Endometrium (tissue), 2 donors: ENCODE measurements around the gene TAF1C.

ENCODE experiments used
- FAIRE-seq: peaks from 2 replicates; lab custom pipeline; 2012; peaks lifted over from hg19 to GRCh38; lab: Jason Lieb, UNC
- donor health status: control.
- donor health status: control.

TAF1C gene

GRCh38 chr16:84159007-84159406, 27.9 kb downstream of the TAF1C start:
- no peak for FAIRE-seq

- no peak for FAIRE-seq
Observed at GRCh38 chr16:84156342-84156784, 30.5 kb downstream of the TAF1C start.

DNA sequence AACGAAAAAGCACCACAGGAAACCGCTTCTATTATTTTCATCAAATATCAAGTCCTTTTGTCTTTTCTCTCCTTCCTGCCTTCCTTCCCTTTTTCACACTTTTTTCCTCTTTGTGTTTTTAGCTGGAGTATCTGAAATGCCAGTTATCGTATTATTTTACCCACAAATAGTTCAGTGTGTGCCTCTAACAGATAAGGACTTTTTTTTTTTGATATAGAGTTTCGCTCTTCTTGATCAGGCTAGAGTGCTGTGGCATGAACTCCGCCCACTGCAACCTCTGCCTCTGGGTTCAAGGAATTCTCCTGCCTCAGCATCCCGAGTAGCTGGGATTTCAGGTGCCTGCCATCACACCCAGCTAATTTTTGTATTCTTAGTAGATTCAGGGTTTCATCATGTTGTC, 31.1 kb downstream of the TAF1C start:
- no peak for FAIRE-seq

DNA sequence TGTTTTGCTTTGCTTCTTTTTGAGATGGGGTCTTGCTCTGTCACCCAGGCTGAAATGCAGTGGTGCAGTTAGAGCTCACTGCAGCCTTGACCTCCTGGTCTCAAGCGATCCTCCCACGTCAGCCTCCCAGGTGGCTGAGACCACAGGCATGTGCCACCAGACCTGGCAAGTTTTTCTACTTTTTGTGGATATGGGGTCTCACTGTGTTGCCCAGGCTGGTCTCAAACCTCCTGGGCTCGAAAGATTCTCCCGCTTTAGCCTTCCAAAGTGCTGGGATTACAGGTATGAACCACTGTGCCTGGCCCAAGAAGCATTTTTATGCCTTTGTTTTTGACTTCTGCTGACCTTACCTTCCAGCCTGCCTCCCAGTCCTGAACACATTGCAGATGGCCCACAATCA, 31.6 kb downstream of the TAF1C start:
- no peak for FAIRE-seq

- FAIRE-seq = no peak
Observed at GRCh38 chr16:84153660-84154214, 33.1 kb downstream of the TAF1C start.

DNA sequence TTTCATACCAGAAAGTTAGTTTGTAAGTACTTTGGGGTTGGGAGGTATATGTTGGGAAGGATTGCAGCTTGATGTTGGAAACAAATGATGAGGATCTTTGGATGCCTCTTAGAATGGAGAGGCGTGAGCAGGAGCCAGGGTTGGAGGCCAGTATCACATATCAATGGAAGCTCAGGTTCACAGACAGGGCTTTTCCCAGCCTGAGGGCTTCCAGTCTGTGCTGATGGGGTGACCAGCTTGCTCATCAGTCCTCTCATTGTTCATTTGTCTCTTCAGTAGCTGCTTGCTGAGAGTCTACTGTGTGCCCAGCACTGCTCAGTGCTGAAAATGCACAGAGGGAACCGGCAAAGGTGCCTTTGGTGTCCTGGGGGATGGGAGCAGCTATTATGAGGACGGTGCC, 35.9 kb downstream of the TAF1C start:
- FAIRE-seq = no peak

GRCh38 chr16:84144859-84145639, 41.8 kb downstream of the TAF1C start, which contains the start of the genes DNAAF1 and HSDL1:
DNAAF1 (plus strand) TSS chr16:84145308; CDS start chr16:84145441, 133 bp downstream.
HSDL1 (minus strand) TSS chr16:84145177; CDS start chr16:84131321, 13,856 bp downstream.
- FAIRE-seq = no peak

- no peak for FAIRE-seq
Observed at GRCh38 chr16:84144209-84144858, 42.5 kb downstream of the TAF1C start.

DNA sequence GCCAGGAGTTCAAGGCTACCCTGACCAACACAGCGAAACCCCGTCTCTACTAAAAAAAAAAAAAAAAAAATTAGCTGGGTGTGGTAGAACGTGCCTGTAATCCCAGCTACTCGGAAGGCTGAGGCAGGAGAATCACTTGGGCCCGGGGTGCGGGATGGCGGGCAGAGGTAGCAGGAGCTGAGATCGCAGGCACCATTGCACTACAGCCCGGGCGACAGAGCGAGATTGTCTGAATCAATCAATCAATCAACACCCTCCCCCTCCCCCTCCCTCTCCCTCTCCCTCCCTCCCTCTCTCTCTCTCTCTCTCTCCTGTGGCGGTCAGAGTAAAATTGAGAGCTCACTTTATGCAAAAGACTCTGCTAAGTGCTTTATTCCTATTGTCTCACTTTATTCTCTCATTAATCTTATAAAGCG, 43.1 kb downstream of the TAF1C start:
- FAIRE-seq = no peak

GRCh38 chr16:84143081-84143480, 43.8 kb downstream of the TAF1C start:
- no peak for FAIRE-seq

DNA sequence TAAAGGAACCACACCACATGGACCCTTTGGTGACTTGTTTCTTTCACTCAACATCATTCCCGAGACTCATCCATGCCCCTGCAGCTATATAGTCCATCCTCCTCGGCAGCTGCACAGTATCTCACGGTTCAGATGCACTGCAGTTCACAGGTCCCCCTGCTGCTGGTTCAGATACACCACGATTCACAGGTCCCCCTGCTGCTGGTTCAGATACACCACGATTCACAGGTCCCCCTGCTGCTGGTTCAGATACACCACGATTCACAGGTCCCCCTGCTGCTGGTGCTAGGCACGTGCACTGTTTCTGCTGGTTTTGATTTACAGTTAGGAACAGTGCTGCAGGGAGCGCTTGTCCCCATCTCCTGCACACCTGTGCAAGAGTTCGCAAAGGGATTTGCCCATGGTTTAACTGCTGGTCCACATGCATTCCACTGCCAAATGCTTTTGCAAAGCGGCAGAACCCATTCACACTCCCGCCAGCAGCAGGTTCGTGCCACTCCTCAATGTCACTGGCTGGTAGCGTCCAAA, 45.6 kb downstream of the TAF1C start:
- no peak for FAIRE-seq

- no peak for FAIRE-seq
Observed at GRCh38 chr16:84139628-84140258, 47.1 kb downstream of the TAF1C start.

DNA sequence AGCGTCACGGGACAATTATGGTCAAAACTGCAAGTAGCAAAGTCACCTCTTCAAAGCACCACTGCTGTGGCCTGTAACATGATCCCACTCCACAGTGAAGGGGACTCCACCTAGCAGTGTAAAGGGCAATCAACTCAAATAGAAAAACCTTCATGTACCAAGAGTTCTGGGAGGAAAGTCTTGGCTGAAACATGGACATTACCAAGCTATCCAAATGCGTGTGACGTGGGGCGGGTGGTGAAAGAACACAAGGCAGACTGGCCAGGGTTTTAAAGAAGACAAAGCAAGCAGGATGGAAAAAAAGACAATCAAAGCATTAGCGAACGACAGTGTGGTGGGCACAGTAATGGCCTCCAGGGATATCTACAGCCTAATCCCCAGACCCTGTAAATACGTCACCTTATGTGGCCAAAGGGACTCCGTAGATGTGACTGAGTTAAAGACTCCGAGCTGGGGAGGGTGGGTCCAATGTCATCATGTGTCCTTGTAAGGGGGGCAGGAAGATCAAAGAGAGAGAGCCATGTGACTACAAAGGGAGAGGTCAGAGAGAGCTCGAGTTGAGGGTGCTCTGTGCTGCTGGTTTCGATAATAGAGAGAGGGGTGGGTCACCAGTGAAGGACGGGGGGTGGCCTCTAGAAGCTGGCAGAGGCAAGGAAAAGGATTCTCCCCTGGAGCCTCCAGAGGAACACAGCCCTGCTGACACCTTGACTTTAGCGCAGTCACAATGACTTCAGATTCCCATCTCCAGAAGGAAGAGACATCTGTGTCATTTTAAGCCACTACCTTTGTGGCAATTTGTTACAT, 47.8 kb downstream of the TAF1C start:
- FAIRE-seq = no peak

DNA sequence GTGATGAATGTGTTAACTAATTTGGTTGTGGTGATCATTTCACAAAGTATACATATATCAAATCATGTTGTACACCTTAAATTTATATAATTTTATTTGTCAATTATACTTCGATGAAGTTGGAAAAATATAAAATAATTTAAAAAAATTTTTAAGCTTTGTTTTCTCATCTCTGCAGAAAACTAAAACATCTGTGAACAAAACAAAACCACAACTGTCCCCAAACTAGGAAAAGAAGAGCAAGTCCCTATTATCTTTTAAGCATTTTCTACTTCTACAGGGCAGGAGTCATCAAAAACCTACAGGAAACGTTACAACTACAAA, 48.4 kb downstream of the TAF1C start:
- no peak for FAIRE-seq

GRCh38 chr16:84137769-84138357, 49.0 kb downstream of the TAF1C start:
- no peak for FAIRE-seq

DNA sequence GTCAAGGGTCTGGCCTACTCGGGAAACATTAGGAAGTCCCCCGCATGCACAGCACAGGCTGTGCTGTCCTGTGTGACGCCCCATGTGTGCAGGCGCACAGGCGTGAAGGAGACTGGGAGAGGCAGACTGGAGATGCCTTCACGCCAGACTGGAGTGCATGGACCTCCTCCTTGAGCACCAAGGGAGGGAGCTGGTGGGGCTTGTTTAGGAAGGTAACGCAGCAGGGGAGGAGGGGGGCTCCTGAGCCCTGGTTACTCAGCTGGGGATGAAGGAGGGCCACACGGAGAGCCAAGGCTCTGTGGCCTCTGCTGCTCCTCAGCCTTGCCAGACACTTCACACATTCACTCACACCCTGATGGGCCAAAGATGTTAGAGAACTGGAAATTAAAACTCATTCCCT, 49.6 kb downstream of the TAF1C start:
- FAIRE-seq = no peak

GRCh38 chr16:84136331-84137125, 50.3 kb downstream of the TAF1C start:
- no peak for FAIRE-seq

GRCh38 chr16:84132527-84133285, 54.2 kb downstream of the TAF1C start:
- FAIRE-seq = no peak

DNA sequence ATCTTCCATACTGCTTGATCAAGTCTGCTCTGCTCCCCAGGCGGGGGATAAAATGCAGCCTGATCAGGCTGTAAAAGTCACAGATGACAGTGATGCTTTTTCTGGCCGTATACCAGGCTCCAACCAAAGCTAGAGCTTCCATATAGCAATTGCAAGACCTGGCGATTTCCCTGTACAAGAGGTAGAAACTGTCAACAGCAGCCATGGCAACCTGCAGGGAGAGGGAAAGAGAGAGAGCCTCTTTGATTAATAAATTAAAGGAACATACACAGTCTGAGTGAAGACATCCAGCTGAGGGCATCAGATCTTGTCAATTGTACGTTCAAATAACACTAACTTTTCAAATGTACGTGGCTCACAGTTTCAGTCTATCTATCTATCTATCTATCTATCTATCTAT, 55.7 kb downstream of the TAF1C start:
- FAIRE-seq = no peak
